Uterus (tissue), 2 donors: Measurements from ENCODE around the gene C1QTNF9B.

Source experiments
- POLR2A ChIP-seq, 2 donors: fragments of 450-650 bp; IDR thresholded peaks; one replicate each; pipeline ENCODE4 v1.6.1; 2016; ENCODE audit warnings: antibody characterized with exemption in 2 of 2, mild to moderate bottlenecking in 1 of 2, moderate library complexity in 1 of 2
- TF ChIP-seq, protein P1 (sequence below), 4 experiments: fragments of 200-600 bp in 2 of 4; fragments of 450-650 bp in 2 of 4; sonication (generic) in 2 of 4; IDR thresholded peaks; one replicate each; pipeline ENCODE4 v1.5.1; 2016 to 2019; ENCODE audit warnings: antibody characterized with exemption in 4 of 4, mild to moderate bottlenecking in 2 of 4, moderate library complexity in 1 of 4

DNA sequence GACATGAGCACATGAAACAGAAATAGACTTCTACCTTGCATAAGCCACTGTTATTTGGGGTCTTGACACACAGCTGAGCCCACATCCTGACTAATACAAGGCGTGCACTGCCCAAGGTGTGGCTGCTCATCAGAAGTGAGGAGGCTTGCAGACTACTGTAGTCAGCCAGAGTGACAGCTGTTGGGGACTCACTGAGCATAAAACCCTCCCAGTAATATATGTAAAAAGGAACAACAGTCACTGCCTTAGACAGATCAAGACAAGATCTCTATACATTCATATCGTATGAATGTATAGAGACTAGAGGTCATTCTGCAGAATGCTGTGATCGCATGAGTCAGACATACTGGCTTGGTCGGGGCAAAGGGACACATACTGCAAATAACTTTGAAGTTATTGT is 4.1 kb upstream of the C1QTNF9B start:
- TF ChIP-seq, protein P1, sequence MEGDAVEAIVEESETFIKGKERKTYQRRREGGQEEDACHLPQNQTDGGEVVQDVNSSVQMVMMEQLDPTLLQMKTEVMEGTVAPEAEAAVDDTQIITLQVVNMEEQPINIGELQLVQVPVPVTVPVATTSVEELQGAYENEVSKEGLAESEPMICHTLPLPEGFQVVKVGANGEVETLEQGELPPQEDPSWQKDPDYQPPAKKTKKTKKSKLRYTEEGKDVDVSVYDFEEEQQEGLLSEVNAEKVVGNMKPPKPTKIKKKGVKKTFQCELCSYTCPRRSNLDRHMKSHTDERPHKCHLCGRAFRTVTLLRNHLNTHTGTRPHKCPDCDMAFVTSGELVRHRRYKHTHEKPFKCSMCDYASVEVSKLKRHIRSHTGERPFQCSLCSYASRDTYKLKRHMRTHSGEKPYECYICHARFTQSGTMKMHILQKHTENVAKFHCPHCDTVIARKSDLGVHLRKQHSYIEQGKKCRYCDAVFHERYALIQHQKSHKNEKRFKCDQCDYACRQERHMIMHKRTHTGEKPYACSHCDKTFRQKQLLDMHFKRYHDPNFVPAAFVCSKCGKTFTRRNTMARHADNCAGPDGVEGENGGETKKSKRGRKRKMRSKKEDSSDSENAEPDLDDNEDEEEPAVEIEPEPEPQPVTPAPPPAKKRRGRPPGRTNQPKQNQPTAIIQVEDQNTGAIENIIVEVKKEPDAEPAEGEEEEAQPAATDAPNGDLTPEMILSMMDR (IDR thresholded peaks at IDR 0.05), result no peak
- no peak for TF ChIP-seq POLR2A (IDR thresholded peaks at IDR 0.05)
